ENCODE measurements around the gene CFAP251.

GRCh38 chr12:121888083-121888477 lies 30.3 kb upstream of the CFAP251 start:
- no peak for TF ChIP-seq POLR2A (IDR thresholded peaks at IDR 0.05)
- TF ChIP-seq, protein P1, sequence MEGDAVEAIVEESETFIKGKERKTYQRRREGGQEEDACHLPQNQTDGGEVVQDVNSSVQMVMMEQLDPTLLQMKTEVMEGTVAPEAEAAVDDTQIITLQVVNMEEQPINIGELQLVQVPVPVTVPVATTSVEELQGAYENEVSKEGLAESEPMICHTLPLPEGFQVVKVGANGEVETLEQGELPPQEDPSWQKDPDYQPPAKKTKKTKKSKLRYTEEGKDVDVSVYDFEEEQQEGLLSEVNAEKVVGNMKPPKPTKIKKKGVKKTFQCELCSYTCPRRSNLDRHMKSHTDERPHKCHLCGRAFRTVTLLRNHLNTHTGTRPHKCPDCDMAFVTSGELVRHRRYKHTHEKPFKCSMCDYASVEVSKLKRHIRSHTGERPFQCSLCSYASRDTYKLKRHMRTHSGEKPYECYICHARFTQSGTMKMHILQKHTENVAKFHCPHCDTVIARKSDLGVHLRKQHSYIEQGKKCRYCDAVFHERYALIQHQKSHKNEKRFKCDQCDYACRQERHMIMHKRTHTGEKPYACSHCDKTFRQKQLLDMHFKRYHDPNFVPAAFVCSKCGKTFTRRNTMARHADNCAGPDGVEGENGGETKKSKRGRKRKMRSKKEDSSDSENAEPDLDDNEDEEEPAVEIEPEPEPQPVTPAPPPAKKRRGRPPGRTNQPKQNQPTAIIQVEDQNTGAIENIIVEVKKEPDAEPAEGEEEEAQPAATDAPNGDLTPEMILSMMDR (IDR thresholded peaks at IDR 0.05): no peak

Measured in prostate gland (tissue), 2 donors.